ENCODE results near the gene CA9.

Gene CA9

GRCh38 chr9:35711501-35712428, 38.0 kb downstream of the CA9 start:
- H3K4me1 ChIP-seq (ENCODE audit: low read length), result no peaks in the 10 kb centered on the region
- no peaks in the 10 kb centered on the region for H3K27me3 ChIP-seq (ENCODE audit: low read depth, low read length)
- H3K9ac ChIP-seq (ENCODE audit: low read length), result no peak overlapping the region
- H3K36me3 ChIP-seq (replicated peaks; ENCODE audit: low read depth, low read length), result peaks cover 68% of the 10 kb centered on the region
- H4K20me1 ChIP-seq (ENCODE audit: insufficient read depth, low read length), result no peaks in the 10 kb centered on the region
- H2AFZ ChIP-seq (ENCODE audit: low read depth, low read length), result no peak overlapping the region
- TF ChIP-seq, protein P1, sequence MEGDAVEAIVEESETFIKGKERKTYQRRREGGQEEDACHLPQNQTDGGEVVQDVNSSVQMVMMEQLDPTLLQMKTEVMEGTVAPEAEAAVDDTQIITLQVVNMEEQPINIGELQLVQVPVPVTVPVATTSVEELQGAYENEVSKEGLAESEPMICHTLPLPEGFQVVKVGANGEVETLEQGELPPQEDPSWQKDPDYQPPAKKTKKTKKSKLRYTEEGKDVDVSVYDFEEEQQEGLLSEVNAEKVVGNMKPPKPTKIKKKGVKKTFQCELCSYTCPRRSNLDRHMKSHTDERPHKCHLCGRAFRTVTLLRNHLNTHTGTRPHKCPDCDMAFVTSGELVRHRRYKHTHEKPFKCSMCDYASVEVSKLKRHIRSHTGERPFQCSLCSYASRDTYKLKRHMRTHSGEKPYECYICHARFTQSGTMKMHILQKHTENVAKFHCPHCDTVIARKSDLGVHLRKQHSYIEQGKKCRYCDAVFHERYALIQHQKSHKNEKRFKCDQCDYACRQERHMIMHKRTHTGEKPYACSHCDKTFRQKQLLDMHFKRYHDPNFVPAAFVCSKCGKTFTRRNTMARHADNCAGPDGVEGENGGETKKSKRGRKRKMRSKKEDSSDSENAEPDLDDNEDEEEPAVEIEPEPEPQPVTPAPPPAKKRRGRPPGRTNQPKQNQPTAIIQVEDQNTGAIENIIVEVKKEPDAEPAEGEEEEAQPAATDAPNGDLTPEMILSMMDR (IDR thresholded peaks at IDR 0.05; ENCODE audit: low read depth, low read length), result no peak
- no peak for TF ChIP-seq EZH2phosphoT487 (IDR thresholded peaks at IDR 0.05; ENCODE audit: low read depth)
- H3K4me2 ChIP-seq (ENCODE audit: low read length), result no peak overlapping the region
- no peaks in the 10 kb centered on the region for H3K79me2 ChIP-seq (ENCODE audit: low read length)
- H3K9me3 ChIP-seq (ENCODE audit: insufficient read depth, low read length), result no peaks in the 10 kb centered on the region
- no peak overlapping the region for H3K27ac ChIP-seq (ENCODE audit: low read length)
- no peak overlapping the region for H3K4me3 ChIP-seq (ENCODE audit: low read length)

- Histone ChIP-seq H3K4me1 (ENCODE audit: low read length) (no peaks in the 10 kb centered on the region), H3K27me3 (ENCODE audit: low read depth, low read length) (no peaks in the 10 kb centered on the region), H4K20me1 (ENCODE audit: insufficient read depth, low read length) (no peaks in the 10 kb centered on the region), H3K4me2 (ENCODE audit: low read length) (no peak overlapping the region), H3K9me3 (ENCODE audit: insufficient read depth, low read length) (no peaks in the 10 kb centered on the region), H2AFZ (ENCODE audit: low read depth, low read length) (no peak overlapping the region), H3K27ac (ENCODE audit: low read length) (no peak overlapping the region), H3K4me3 (ENCODE audit: low read length) (no peak overlapping the region), H3K79me2 (ENCODE audit: low read length) (no peaks in the 10 kb centered on the region), H3K36me3 (replicated peaks; ENCODE audit: low read depth, low read length) (peaks cover 68% of the 10 kb centered on the region), H3K9ac (ENCODE audit: low read length) (no peak overlapping the region)
- TF ChIP-seq, protein P1 (IDR thresholded peaks at IDR 0.05; ENCODE audit: low read depth, low read length), result no peak
- no peak for TF ChIP-seq EZH2phosphoT487 (IDR thresholded peaks at IDR 0.05; ENCODE audit: low read depth)
Measured at GRCh38 chr9:35712762-35713400, 39.2 kb downstream of the CA9 start.

DNA sequence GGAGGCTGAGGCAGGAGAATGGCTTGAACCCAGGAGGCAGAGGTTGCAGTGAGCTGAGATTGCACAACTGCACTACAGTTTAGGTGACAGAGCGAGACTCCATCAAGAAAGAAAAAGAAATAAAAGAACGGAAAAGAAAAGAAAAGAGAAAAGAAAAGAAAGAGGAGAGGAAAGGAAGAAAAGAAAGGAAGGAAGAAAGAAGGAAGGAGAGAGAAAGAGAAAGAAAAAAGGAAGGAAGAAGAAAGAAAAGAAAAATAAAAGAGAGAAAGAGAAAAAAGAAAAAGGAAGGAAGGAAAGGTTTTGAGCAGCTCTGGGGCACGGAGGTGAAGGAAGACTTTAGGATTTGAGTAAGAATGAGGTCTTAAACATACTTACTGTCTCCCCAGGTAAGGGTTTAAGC, 39.9 kb downstream of the CA9 start:
- TF ChIP-seq EZH2phosphoT487 (IDR thresholded peaks at IDR 0.05; ENCODE audit: low read depth), result no peak
- TF ChIP-seq, protein P1 (IDR thresholded peaks at IDR 0.05; ENCODE audit: low read depth, low read length), result no peak
- no peaks in the 10 kb centered on the region for H4K20me1 ChIP-seq (ENCODE audit: insufficient read depth, low read length)
- peaks cover 70% of the 10 kb centered on the region for H3K36me3 ChIP-seq (replicated peaks; ENCODE audit: low read depth, low read length)

GRCh38 chr9:35714123-35714522, 40.4 kb downstream of the CA9 start:
- H3K36me3 ChIP-seq (replicated peaks; ENCODE audit: low read depth, low read length), result peaks cover 74% of the 10 kb centered on the region
- no peak overlapping the region for H2AFZ ChIP-seq (ENCODE audit: low read depth, low read length)
- no peaks in the 10 kb centered on the region for H4K20me1 ChIP-seq (ENCODE audit: insufficient read depth, low read length)
- H3K27me3 ChIP-seq (ENCODE audit: low read depth, low read length), result no peaks in the 10 kb centered on the region
- H3K4me3 ChIP-seq (ENCODE audit: low read length), result no peak overlapping the region
- H3K9ac ChIP-seq (ENCODE audit: low read length), result no peak overlapping the region
- no peaks in the 10 kb centered on the region for H3K79me2 ChIP-seq (ENCODE audit: low read length)
- H3K9me3 ChIP-seq (ENCODE audit: insufficient read depth, low read length), result no peaks in the 10 kb centered on the region
- H3K27ac ChIP-seq (ENCODE audit: low read length), result no peak overlapping the region
- TF ChIP-seq, protein P1 (IDR thresholded peaks at IDR 0.05; ENCODE audit: low read depth, low read length), result no peak
- no peak for TF ChIP-seq EZH2phosphoT487 (IDR thresholded peaks at IDR 0.05; ENCODE audit: low read depth)
- no peak overlapping the region for H3K4me2 ChIP-seq (ENCODE audit: low read length)
- no peaks in the 10 kb centered on the region for H3K4me1 ChIP-seq (ENCODE audit: low read length)

More for the DNA sequence above, 39.9 kb downstream of the CA9 start:
- Histone ChIP-seq H3K27me3 (ENCODE audit: low read depth, low read length) (no peaks in the 10 kb centered on the region), H3K4me2 (ENCODE audit: low read length) (no peak overlapping the region), H3K79me2 (ENCODE audit: low read length) (no peaks in the 10 kb centered on the region), H3K4me3 (ENCODE audit: low read length) (no peak overlapping the region), H3K4me1 (ENCODE audit: low read length) (no peaks in the 10 kb centered on the region), H3K9ac (ENCODE audit: low read length) (no peak overlapping the region), H2AFZ (ENCODE audit: low read depth, low read length) (no peak overlapping the region), H3K9me3 (ENCODE audit: insufficient read depth, low read length) (no peaks in the 10 kb centered on the region), H3K27ac (ENCODE audit: low read length) (no peak overlapping the region)

All from OCI-LY3 (cell line).